Thymus (tissue), 11 donors: ENCODE results near the gene ECHDC3. TPM values are rescaled to one million over a fixed set of nuclear protein-coding genes. Genes with fewer than 3 reads are reported as not detected.

ENCODE experiments used
- DNase-seq, 9 donors: peaks; one replicate each; pipeline ENCODE4 v3.0.0-alpha.2; 2013; ENCODE audit warnings: low spot score in 9 of 9, low read depth in 6 of 9, missing footprints in 1 of 9
- H3K27ac ChIP-seq, 2 donors: one replicate each; pipeline ENCODE4 v1.5.1; 2013; ENCODE audit warnings: control low read depth in 1 of 2, low read depth in 1 of 2, low read length in 1 of 2, mild to moderate bottlenecking in 1 of 2, moderate library complexity in 1 of 2
- H3K27me3 ChIP-seq, 2 donors: one replicate each; pipeline ENCODE4 v1.5.1; 2013; ENCODE audit warnings: low read length in 1 of 2; ENCODE audit not compliant: control insufficient read depth in 2 of 2, insufficient read depth in 1 of 2
- H3K36me3 ChIP-seq, 2 donors: one replicate each; pipeline ENCODE4 v1.5.1; 2013; ENCODE audit warnings: low read length in 1 of 2, mild to moderate bottlenecking in 1 of 2, moderate library complexity in 1 of 2; ENCODE audit not compliant: control insufficient read depth in 2 of 2, insufficient read depth in 2 of 2
- H3K4me1 ChIP-seq, 2 donors: one replicate each; pipeline ENCODE4 v1.5.1; 2013; ENCODE audit warnings: low read length in 2 of 2; ENCODE audit not compliant: control insufficient read depth in 2 of 2, insufficient read depth in 2 of 2
- H3K4me3 ChIP-seq, 2 donors: one replicate each; pipeline ENCODE4 v1.5.1; 2013; ENCODE audit warnings: low read length in 2 of 2, control low read depth in 1 of 2, mild to moderate bottlenecking in 1 of 2
- H3K9me3 ChIP-seq, 2 donors: one replicate each; pipeline ENCODE4 v1.5.1; 2013; ENCODE audit warnings: low read length in 1 of 2, mild to moderate bottlenecking in 1 of 2; ENCODE audit not compliant: control insufficient read depth in 2 of 2, insufficient read depth in 1 of 2
- WGBS: extraction: QIAGEN DNeasy Blood & Tissue Kit; methylation state at CpG from one replicate; pipeline ENCODE4 v1.1.7; 2013; 5-methylcytosine and 5-hydroxymethylcytosine counted together
- polyA plus RNA-seq: library from polyadenylated mRNA; stranded (reverse); fragments of 200-250 nt; gene quantifications from one replicate; pipeline ENCODE4 v1.2.3, GENCODE V29; 2013
- total RNA-seq: library from RNA; stranded (reverse); fragments of 120-200 nt; gene quantifications from one replicate; pipeline ENCODE4 v1.2.4, GENCODE V29; 2013
- donor health status: healthy.

ECHDC3 gene
- total and polyA plus RNA-seq, 2 donors = 3.0 to 13.2 TPM

DNA sequence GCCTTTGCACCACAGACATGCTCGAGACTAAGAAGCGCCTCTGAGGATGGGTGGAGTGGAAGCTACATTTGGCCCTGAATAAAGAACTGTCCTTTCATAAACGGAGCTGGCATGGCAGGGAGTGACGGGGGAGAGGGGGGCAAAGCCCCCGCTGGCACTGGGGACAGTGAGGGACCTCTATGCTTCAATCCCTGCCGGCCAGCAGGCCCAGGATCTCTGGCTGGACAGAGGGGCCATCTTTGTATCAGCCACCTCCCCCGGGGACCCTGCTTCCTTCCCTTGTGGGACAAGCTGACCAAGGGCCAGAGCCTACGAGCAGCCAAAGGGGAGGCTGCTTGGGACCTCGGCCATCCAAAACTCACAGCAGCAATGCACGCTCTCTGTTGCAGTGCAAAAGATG lies 28.2 kb upstream of the ECHDC3 start:
- whole genome bisulfite sequencing = 97% methylated on average over 10 of the region's 10 CpGs
- H3K27ac ChIP-seq = no peak overlapping the region
- no peaks in the 10 kb centered on the region for H3K36me3 ChIP-seq
- DNase-seq = no peak
- H3K4me1 ChIP-seq = peaks cover 0 to 33% of the 10 kb centered on the region in 2 donors
- H3K27me3 ChIP-seq = peaks cover 0 to 15% of the 10 kb centered on the region in 2 donors
- no peak overlapping the region for H3K4me3 ChIP-seq
- H3K9me3 ChIP-seq = peaks cover 0 to 8% of the 10 kb centered on the region in 2 donors

DNA sequence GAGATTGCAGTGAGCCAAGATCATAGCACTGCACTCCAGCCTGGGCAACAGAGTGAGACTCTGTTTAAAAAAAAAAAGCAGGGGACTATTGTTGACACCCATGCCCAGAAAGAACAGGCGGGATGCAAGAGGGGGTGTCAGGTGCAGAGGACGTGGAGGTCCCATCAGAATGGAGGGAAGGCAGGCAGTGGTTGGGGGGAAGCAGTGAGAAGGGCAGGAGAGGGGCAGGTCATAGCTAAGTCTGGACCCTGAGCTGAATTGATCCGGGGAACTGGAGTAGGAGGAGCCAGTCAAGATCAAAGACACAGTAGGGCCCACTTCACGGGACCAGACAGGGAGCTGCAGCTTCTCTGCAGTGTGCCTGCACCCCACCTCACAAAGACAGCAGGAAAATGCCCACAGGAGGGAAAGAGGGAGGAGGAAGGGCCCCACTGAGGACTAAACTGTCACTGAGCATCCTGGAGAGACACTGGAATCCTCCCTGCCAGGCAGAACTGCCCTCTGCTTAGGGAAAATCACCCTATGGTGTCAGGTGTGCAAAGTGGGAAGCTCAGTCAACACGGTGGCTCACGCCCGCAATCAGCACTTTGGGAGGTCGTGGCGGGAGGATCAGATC lies 27.3 kb upstream of the ECHDC3 start:
- Histone ChIP-seq H3K9me3 (peaks cover 0 to 5% of the 10 kb centered on the region in 2 donors), H3K36me3 (no peaks in the 10 kb centered on the region), H3K4me3 (no peak overlapping the region), H3K27ac (no peak overlapping the region), H3K4me1 (peaks cover 0 to 31% of the 10 kb centered on the region in 2 donors), H3K27me3 (peaks cover 0 to 12% of the 10 kb centered on the region in 2 donors)
- DNase-seq = no peak
- WGBS = 93% methylated on average over 9 of the region's 9 CpGs

DNA sequence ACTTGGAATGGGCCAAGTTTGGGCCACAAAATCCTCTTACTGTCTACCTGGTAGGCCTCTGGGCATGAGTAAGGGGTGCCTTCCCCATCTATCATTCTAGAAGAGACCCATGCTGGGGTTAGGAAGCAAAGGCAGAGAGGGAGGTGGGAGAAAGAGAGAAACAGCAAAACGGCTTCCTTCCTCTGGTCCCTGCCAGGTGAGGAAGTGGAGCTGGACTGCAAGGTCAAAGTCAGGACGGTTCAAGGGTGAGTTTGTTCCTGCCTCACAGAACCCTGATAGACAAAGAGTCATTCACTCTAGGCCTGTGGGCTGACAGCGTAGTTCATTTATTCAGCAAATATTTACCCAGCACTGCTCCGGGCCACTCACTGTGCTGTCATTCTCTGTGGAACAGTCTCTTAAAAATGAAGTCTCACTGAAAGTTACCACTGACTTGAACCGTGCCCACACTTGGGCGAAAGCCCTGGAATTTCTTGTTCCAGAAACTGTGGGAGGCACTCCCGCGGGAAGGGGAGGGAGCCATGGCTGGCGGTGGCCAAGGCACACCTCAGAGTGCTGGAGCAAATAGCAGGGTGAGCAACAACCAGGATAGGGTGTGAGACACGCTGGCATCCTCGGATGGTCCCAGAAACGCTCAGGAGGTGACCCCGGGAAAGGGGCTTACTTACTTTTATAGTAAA lies 26.2 kb upstream of the ECHDC3 start:
- Histone ChIP-seq H3K27ac (no peak overlapping the region), H3K4me3 (no peak overlapping the region), H3K27me3 (peaks cover 0 to 12% of the 10 kb centered on the region in 2 donors), H3K36me3 (no peaks in the 10 kb centered on the region), H3K9me3 (peaks cover 0 to 3% of the 10 kb centered on the region in 2 donors), H3K4me1 (peaks cover 0 to 22% of the 10 kb centered on the region in 2 donors)
- no peak for DNase-seq
- WGBS = 97% methylated on average over 13 of the region's 13 CpGs

DNA sequence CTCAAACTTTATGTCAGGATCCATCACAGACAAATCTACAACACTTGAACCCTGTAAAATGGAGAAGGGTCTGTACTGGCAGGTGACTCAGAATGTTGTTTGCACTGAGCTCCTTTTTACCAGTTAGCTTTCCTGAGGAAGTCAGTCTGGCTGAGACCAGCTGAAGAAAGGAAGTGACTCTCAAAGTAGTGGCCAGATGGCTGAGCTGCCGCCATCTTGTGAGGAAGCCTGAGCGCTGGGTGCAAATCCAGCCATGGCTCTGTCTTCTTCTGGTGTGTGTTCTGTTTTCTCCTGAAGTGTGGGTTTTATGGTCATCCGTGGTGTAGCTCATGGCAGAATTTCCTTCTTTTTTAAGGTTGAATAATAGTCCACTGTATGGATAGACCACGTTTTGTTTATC lies 25.5 kb upstream of the ECHDC3 start:
- DNase-seq = no peak
- H3K4me1 ChIP-seq = peaks cover 0 to 17% of the 10 kb centered on the region in 2 donors
- 97% methylated on average over 4 of the region's 4 CpGs for WGBS
- no peaks in the 10 kb centered on the region for H3K36me3 ChIP-seq
- no peak overlapping the region for H3K27ac ChIP-seq
- peaks cover 0 to 3% of the 10 kb centered on the region in 2 donors for H3K9me3 ChIP-seq
- H3K27me3 ChIP-seq = peaks cover 0 to 12% of the 10 kb centered on the region in 2 donors
- no peak overlapping the region for H3K4me3 ChIP-seq

DNA sequence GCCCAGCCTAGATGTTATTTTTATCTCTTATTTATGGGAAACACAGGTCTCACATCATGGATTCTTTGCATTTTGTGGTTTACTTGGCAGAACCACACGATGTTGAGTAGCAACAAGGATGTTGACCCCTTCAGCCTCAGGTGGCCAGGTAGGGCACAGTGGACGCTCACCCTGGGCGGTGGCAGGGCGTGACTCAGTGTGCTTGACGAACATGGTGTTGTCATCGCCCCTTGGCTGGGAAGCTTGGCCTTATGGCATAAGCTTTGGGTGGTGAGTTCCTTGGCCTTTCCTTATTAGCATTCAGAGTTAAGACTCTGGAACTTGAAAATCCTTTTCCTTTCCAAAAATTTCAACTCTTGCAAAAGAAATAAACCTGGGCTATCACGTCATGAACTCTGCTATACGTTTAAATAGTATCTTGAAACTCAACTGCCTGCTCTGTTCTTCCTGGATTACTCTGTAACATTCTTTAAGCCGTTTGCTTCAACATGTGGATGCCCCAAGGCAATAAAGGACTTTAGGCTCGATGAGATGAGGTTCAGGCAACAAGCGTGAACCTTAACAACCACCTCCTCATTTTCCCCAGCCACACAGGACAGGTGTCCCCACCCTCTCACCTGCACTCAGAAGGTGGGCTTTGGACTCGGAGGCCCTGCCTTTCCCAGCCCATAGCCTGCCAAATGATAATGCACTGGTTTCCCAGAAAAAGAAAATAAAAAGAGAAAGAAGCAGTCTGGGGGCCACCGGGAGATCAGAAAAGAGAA lies 22.5 kb upstream of the ECHDC3 start:
- no peak for DNase-seq
- no peaks in the 10 kb centered on the region for H3K27me3 ChIP-seq
- H3K36me3 ChIP-seq = no peaks in the 10 kb centered on the region
- peaks cover 0 to 5% of the 10 kb centered on the region in 2 donors for H3K4me1 ChIP-seq
- 90% methylated on average over 13 of the region's 13 CpGs for WGBS
- H3K27ac ChIP-seq = no peak overlapping the region
- H3K9me3 ChIP-seq = peaks cover 0 to 3% of the 10 kb centered on the region in 2 donors
- H3K4me3 ChIP-seq = no peak overlapping the region

DNA sequence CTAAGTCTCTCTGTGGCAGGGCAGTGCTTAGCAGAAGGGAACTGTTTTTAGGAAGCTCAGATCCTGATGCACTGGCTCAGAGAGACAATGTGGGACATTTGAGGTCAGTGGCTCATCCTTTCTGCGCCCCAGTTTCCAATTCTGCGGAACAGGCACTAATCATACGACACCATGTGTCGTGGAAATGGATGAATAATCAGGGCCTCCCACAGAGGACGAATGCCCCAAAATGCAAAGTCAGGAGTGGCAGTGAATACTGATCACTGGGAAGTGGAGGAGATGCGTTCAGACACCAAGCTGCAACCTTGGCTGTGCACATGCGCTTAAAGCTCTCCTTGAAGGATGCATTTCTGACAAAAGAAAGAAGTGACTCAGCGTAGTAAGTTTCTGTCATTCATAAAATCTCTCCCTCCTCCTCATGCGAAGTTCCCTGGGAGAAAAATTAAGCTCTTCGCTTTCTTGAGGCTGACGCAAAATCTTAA lies 21.9 kb upstream of the ECHDC3 start:
- H3K4me1 ChIP-seq = peaks cover 0 to 5% of the 10 kb centered on the region in 2 donors
- H3K4me3 ChIP-seq = no peak overlapping the region
- DNase-seq = no peak
- WGBS = 94% methylated on average over 11 of the region's 11 CpGs
- no peaks in the 10 kb centered on the region for H3K36me3 ChIP-seq
- H3K9me3 ChIP-seq = peaks cover 0 to 3% of the 10 kb centered on the region in 2 donors
- H3K27me3 ChIP-seq = no peaks in the 10 kb centered on the region
- no peak overlapping the region for H3K27ac ChIP-seq

DNA sequence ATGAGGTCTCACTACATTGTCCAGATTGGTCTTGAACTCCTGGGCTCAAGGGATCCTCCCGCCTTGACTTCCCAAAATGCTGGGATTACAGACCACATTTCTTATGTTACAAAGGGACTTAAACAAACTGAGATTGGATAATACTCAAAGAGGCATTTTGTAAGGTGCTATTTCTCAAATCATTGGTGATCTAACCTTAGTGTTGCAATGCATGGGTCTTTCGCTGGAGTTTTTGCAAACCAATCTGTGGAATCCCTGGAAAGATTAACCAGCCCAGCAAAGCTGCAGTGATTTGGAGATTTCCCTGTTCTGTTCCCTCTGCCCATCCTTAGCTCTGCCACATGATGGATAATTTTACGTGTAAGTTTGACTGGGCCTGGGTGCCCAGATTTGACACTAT lies 20.4 kb upstream of the ECHDC3 start:
- Histone ChIP-seq H3K9me3 (peaks cover 0 to under 1% of the 10 kb centered on the region in 2 donors), H3K4me1 (no peaks in the 10 kb centered on the region), H3K27me3 (no peaks in the 10 kb centered on the region), H3K27ac (no peak overlapping the region), H3K36me3 (no peaks in the 10 kb centered on the region), H3K4me3 (no peak overlapping the region)
- no peak for DNase-seq
- 97% methylated on average over 3 of the region's 3 CpGs for WGBS

DNA sequence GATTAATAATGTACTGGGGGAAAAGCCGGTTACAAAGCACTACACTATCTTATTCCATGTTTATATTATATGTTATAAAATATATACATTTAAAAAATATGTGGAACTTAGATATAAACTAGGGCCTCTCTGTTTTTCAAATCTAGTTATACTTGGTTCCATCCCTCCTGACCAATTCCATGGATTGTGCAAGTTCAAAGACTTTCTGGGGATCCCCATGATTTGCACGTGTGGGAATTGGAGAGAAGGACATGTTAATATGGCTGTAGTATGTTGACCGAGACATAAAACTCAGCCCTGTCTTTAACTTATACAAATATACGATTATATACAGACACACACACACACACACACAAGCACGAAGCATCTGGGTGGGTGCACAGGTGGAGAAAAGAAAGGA lies 18.8 kb upstream of the ECHDC3 start:
- no peak for DNase-seq
- Histone ChIP-seq H3K4me1 (no peaks in the 10 kb centered on the region), H3K27me3 (no peaks in the 10 kb centered on the region), H3K4me3 (no peak overlapping the region), H3K27ac (no peak overlapping the region), H3K36me3 (no peaks in the 10 kb centered on the region), H3K9me3 (peaks cover 0 to 6% of the 10 kb centered on the region in 2 donors)
- WGBS = 97% methylated on average over 5 of the region's 5 CpGs
